MCF 10A (cell line): ENCODE results near the gene WDR45B. TPM values are rescaled to one million over a fixed set of nuclear protein-coding genes. Genes with fewer than 3 reads are reported as not detected.

ENCODE experiments used
- BruUV-seq: library from RNA; stranded (reverse); fragments of 400-500 nt; replicated peaks from 2 replicates; lab custom pipeline; 2021; lab: Mats Ljungman, UMichigan
- CTCF ChIA-PET: fragments of 300-600 bp; sonication (Branson Sonifier 250); formaldehyde crosslinking; extraction: SDS; loops from one replicate; lab custom pipeline; 2021; ENCODE audit warnings: antibody characterized with exemption, inconsistent platforms; lab: Yijun Ruan, JAX
- POLR2A ChIA-PET: fragments of 300-600, 350-650 bp; sonication (Branson Sonifier 250); formaldehyde crosslinking; extraction: SDS; loops from one replicate; lab custom pipeline; 2020; ENCODE audit warnings: antibody characterized with exemption, inconsistent platforms; lab: Yijun Ruan, JAX
- DNase-seq: peaks from one replicate; pipeline ENCODE4 v3.0.0-alpha.2; 2018; ENCODE audit not compliant: unreplicated experiment
- H3K27ac Mint-ChIP-seq: one replicate; pipeline ENCODE4 v1.8.0; 2022; ENCODE audit warnings: mild to moderate bottlenecking, low read depth, mixed read lengths; ENCODE audit not compliant: unreplicated experiment
- H3K27me3 Mint-ChIP-seq: one replicate; pipeline ENCODE4 v1.8.0; 2022; ENCODE audit warnings: mixed read lengths; ENCODE audit not compliant: insufficient read depth, unreplicated experiment
- H3K36me3 Mint-ChIP-seq: one replicate; pipeline ENCODE4 v1.8.0; 2022; ENCODE audit warnings: mild to moderate bottlenecking, moderate library complexity, mixed read lengths; ENCODE audit not compliant: insufficient read depth, unreplicated experiment
- H3K4me1 Mint-ChIP-seq: one replicate; pipeline ENCODE4 v1.8.0; 2022; ENCODE audit warnings: mixed read lengths; ENCODE audit not compliant: insufficient read depth, unreplicated experiment
- H3K4me3 Mint-ChIP-seq: one replicate; pipeline ENCODE4 v1.8.0; 2022; ENCODE audit warnings: mild to moderate bottlenecking, moderate library complexity, mixed read lengths; ENCODE audit not compliant: unreplicated experiment
- H3K9me3 Mint-ChIP-seq: one replicate; pipeline ENCODE4 v1.8.0; 2022; ENCODE audit warnings: mixed read lengths; ENCODE audit not compliant: unreplicated experiment
- intact Hi-C: fragments of 100-400 bp; cut with micrococcal nuclease; formaldehyde crosslinking; loops from 2 replicates; pipeline ENCODE4 v1.14.1; 2022
- total RNA-seq: library from RNA; stranded (reverse); gene quantifications from 2 replicates; pipeline ENCODE4 v1.2.3, GENCODE V29; 2022
- TF ChIP-seq, protein P1 (sequence below): fragments of 200-600 bp; IDR thresholded peaks from one replicate; pipeline ENCODE4 v1.8.0; 2022; ENCODE audit warnings: antibody characterized with exemption, mild to moderate bottlenecking; ENCODE audit not compliant: unreplicated experiment

The WDR45B gene
- total RNA-seq, 1 experiment from 2014 or later, result 88.3 TPM

GRCh38 chr17:82687375-82687861 is 39.2 kb upstream of the WDR45B start:
- Mint-ChIP-seq H3K4me1 (peaks cover 7% of the 10 kb centered on the region), H3K27me3 (no peaks in the 10 kb centered on the region), H3K9me3 (no peaks in the 10 kb centered on the region), H3K27ac (peak overlapping the region; percentile 19), H3K36me3 (peaks cover 6% of the 10 kb centered on the region), H3K4me3 (no peak overlapping the region)
- CTCF ChIA-PET, result no interaction called here
- no TSS peak for BruUV-seq
- intact Hi-C loops, result no loop called here
- POLR2A ChIA-PET, result interaction anchor here (1.1 kb wide), 1 partner anchor 9 kb away, joined by 3 read pairs; no protein-coding TSS in a partner anchor
- no peak for DNase-seq
- TF ChIP-seq, protein P1, sequence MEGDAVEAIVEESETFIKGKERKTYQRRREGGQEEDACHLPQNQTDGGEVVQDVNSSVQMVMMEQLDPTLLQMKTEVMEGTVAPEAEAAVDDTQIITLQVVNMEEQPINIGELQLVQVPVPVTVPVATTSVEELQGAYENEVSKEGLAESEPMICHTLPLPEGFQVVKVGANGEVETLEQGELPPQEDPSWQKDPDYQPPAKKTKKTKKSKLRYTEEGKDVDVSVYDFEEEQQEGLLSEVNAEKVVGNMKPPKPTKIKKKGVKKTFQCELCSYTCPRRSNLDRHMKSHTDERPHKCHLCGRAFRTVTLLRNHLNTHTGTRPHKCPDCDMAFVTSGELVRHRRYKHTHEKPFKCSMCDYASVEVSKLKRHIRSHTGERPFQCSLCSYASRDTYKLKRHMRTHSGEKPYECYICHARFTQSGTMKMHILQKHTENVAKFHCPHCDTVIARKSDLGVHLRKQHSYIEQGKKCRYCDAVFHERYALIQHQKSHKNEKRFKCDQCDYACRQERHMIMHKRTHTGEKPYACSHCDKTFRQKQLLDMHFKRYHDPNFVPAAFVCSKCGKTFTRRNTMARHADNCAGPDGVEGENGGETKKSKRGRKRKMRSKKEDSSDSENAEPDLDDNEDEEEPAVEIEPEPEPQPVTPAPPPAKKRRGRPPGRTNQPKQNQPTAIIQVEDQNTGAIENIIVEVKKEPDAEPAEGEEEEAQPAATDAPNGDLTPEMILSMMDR, result no peak

- intact Hi-C loops, result no loop called here
- Mint-ChIP-seq H3K9me3 (no peaks in the 10 kb centered on the region), H3K36me3 (peaks cover 6% of the 10 kb centered on the region), H3K4me3 (no peak overlapping the region), H3K4me1 (peaks cover 7% of the 10 kb centered on the region), H3K27me3 (no peaks in the 10 kb centered on the region), H3K27ac (peak overlapping the region; percentile 19)
- POLR2A ChIA-PET, result interaction anchor here (1.1 kb wide), 1 partner anchor 8 kb away, joined by 3 read pairs; no protein-coding TSS in a partner anchor
- CTCF ChIA-PET, result no interaction called here
- DNase-seq, result no peak
- BruUV-seq, result no TSS peak
- TF ChIP-seq, protein P1, result no peak
Observed at GRCh38 chr17:82686366-82687324, 38.4 kb upstream of the WDR45B start.

GRCh38 chr17:82685291-82685690 is 37.0 kb upstream of the WDR45B start:
- H3K4me1 Mint-ChIP-seq, result peaks cover 7% of the 10 kb centered on the region
- no peak overlapping the region for H3K4me3 Mint-ChIP-seq
- TF ChIP-seq, protein P1, result no peak
- no peaks in the 10 kb centered on the region for H3K27me3 Mint-ChIP-seq
- CTCF ChIA-PET, result no interaction called here
- no peak overlapping the region for H3K27ac Mint-ChIP-seq
- intact Hi-C loops, result no loop called here
- H3K9me3 Mint-ChIP-seq, result no peaks in the 10 kb centered on the region
- no TSS peak for BruUV-seq
- no peak for DNase-seq
- H3K36me3 Mint-ChIP-seq, result no peaks in the 10 kb centered on the region
- POLR2A ChIA-PET, result no interaction called here

DNA sequence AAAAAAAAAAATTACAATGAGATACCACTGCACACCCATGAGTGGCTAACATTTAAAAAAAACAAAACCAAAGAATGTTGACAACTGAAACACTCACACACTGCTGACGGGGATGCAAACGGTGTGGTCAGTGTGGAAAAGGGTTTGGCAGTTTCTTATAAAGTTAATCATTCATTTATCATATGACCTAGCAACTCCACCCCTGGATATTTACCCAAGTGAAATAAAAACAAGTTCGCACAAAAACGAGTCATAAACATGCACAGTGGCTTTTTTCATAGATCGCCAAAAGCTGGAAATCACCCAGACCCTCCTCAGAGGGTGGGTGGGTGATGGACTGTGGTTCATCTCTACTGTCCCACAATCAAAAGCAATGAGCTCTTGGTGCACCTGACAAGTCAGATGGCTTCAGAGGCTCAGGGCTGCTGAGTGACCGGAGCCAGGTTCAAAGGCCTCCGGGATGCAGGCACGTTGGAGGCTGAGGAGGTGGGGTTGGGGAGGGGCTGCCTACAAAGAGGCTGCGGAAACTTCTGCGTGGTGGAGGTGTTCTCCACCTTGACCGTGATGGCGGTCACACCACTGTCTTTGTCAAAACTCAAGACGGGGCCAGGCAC is 36.1 kb upstream of the WDR45B start:
- DNase-seq, result no peak
- no peaks in the 10 kb centered on the region for H3K36me3 Mint-ChIP-seq
- intact Hi-C loops, result no loop called here
- ChIA-PET POLR2A (interaction anchor here (0.7 kb wide), 2 partner anchors 23 to 50 kb away, joined by 3 read pairs; no protein-coding TSS in a partner anchor), CTCF (interaction anchor here (0.6 kb wide), 1 partner anchor 334 kb away, joined by 3 read pairs; no protein-coding TSS in a partner anchor)
- H3K27me3 Mint-ChIP-seq, result no peaks in the 10 kb centered on the region
- TF ChIP-seq, protein P1, result no peak
- no peak overlapping the region for H3K4me3 Mint-ChIP-seq
- no TSS peak for BruUV-seq
- H3K27ac Mint-ChIP-seq, result no peak overlapping the region
- H3K4me1 Mint-ChIP-seq, result peaks cover 7% of the 10 kb centered on the region
- no peaks in the 10 kb centered on the region for H3K9me3 Mint-ChIP-seq
